ENCODE results near the gene CLPTM1L. TPM values are rescaled to one million over a fixed set of nuclear protein-coding genes. Genes with fewer than 3 reads are reported as not detected.
"Not testable (repeated sequence)": the region's sequence is repeated elsewhere in the genome, so short reads cannot be mapped to it uniquely, and the experiment has no call there.

CLPTM1L gene
- total RNA-seq, 2 donors from 2014 or later = 56.6 to 85.4 TPM

- Histone ChIP-seq H3K4me1 (no peaks in the 10 kb centered on the region), H3K4me3 (no peak overlapping the region), H3K27me3 (no peaks in the 10 kb centered on the region), H3K36me3 (no peaks in the 10 kb centered on the region), H3K27ac (no peak overlapping the region), H3K9me3 (no peaks in the 10 kb centered on the region)
- no peak for TF ChIP-seq CTCF (IDR thresholded peaks at IDR 0.05)
- DNase-seq (ENCODE audit: low spot score) = no peak
Measured at GRCh38 chr5:1360861-1361260, 16.0 kb upstream of the CLPTM1L start.

GRCh38 chr5:1360367-1360766 is 15.5 kb upstream of the CLPTM1L start:
- DNase-seq (ENCODE audit: low spot score); H3K36me3 ChIP-seq; H3K9me3 ChIP-seq; H3K4me1 ChIP-seq; H3K27ac ChIP-seq; H3K4me3 ChIP-seq; H3K27me3 ChIP-seq: not testable (repeated sequence)

- no peak for DNase-seq (ENCODE audit: low spot score)
- TF ChIP-seq CTCF (IDR thresholded peaks at IDR 0.05) = no peak
- Histone ChIP-seq H3K4me3 (no peak overlapping the region), H3K36me3 (no peaks in the 10 kb centered on the region), H3K27me3 (no peaks in the 10 kb centered on the region), H3K4me1 (no peaks in the 10 kb centered on the region), H3K9me3 (no peaks in the 10 kb centered on the region), H3K27ac (no peak overlapping the region)
Measured at GRCh38 chr5:1359713-1360112, 14.8 kb upstream of the CLPTM1L start.

GRCh38 chr5:1359031-1359645 is 14.2 kb upstream of the CLPTM1L start:
- no peak for TF ChIP-seq CTCF (IDR thresholded peaks at IDR 0.05)

GRCh38 chr5:1358726-1359025 is 13.8 kb upstream of the CLPTM1L start:
- no peaks in the 10 kb centered on the region for H3K36me3 ChIP-seq
- no peak overlapping the region for H3K4me3 ChIP-seq
- H3K4me1 ChIP-seq = no peaks in the 10 kb centered on the region
- H3K27me3 ChIP-seq = no peaks in the 10 kb centered on the region
- DNase-seq (ENCODE audit: low spot score) = no peak
- no peaks in the 10 kb centered on the region for H3K9me3 ChIP-seq
- TF ChIP-seq CTCF (IDR thresholded peaks at IDR 0.05) = no peak
- H3K27ac ChIP-seq = no peak overlapping the region

More at GRCh38 chr5:1359031-1359645, 14.2 kb upstream of the CLPTM1L start:
- H3K36me3 ChIP-seq = no peaks in the 10 kb centered on the region
- no peak overlapping the region for H3K27ac ChIP-seq
- DNase-seq (ENCODE audit: low spot score) = no peak
- no peaks in the 10 kb centered on the region for H3K9me3 ChIP-seq
- H3K4me1 ChIP-seq = no peaks in the 10 kb centered on the region
- no peak overlapping the region for H3K4me3 ChIP-seq
- no peaks in the 10 kb centered on the region for H3K27me3 ChIP-seq

- Histone ChIP-seq H3K36me3 (no peaks in the 10 kb centered on the region), H3K9me3 (no peaks in the 10 kb centered on the region), H3K27ac (no peak overlapping the region), H3K4me3 (no peak overlapping the region), H3K4me1 (no peaks in the 10 kb centered on the region), H3K27me3 (no peaks in the 10 kb centered on the region)
- no peak for DNase-seq (ENCODE audit: low spot score)
- TF ChIP-seq CTCF (IDR thresholded peaks at IDR 0.05) = no peak
Measured at GRCh38 chr5:1357946-1358725, 13.2 kb upstream of the CLPTM1L start.
